Activated naive CD8-positive, alpha-beta T cell treated with anti-CD3 and anti-CD28 coated beads, Interleukin-2, amount 50 U/mL, for 24 hours (primary cell): ENCODE results near the gene PCNX2.

ENCODE experiments used
- ATAC-seq: fragments of 150-1000 bp; cut with Tn5 transposase; one replicate; pipeline ENCODE4 v1.10.0; 2021
- DNase-seq: peaks from one replicate; pipeline ENCODE4 v3.0.0; 2021
- H3K27ac Mint-ChIP-seq: one replicate; pipeline ENCODE4 v1.8.0; 2021; ENCODE audit warnings: mild to moderate bottlenecking, mixed read lengths
- H3K27me3 Mint-ChIP-seq: one replicate; pipeline ENCODE4 v1.8.0; 2021; ENCODE audit warnings: mixed read lengths
- H3K36me3 Mint-ChIP-seq: one replicate; pipeline ENCODE4 v1.8.0; 2021; ENCODE audit warnings: low read depth, mixed read lengths
- H3K4me1 Mint-ChIP-seq: one replicate; pipeline ENCODE4 v1.8.0; 2021; ENCODE audit warnings: mixed read lengths
- H3K4me3 Mint-ChIP-seq: one replicate; pipeline ENCODE4 v1.8.0; 2021; ENCODE audit warnings: mild to moderate bottlenecking, moderate library complexity, mixed read lengths
- H3K9me3 Mint-ChIP-seq: one replicate; pipeline ENCODE4 v1.8.0; 2021; ENCODE audit warnings: mixed read lengths

The PCNX2 gene

GRCh38 chr1:233290396-233291034 is 5.0 kb downstream of the PCNX2 start:
- ATAC-seq (no peak), DNase-seq (no peak)
- Mint-ChIP-seq H3K36me3 (peaks cover 20% of the 10 kb centered on the region), H3K9me3 (no peaks in the 10 kb centered on the region), H3K27ac (no peak overlapping the region), H3K27me3 (no peaks in the 10 kb centered on the region), H3K4me3 (no peak overlapping the region), H3K4me1 (peaks cover 23% of the 10 kb centered on the region)

GRCh38 chr1:233289676-233290075 is 5.8 kb downstream of the PCNX2 start:
- no peaks in the 10 kb centered on the region for H3K27me3 Mint-ChIP-seq
- H3K4me1 Mint-ChIP-seq = peaks cover 21% of the 10 kb centered on the region
- no peak overlapping the region for H3K4me3 Mint-ChIP-seq
- H3K27ac Mint-ChIP-seq = no peak overlapping the region
- ATAC-seq (no peak), DNase-seq (no peak)
- no peaks in the 10 kb centered on the region for H3K9me3 Mint-ChIP-seq
- H3K36me3 Mint-ChIP-seq = peaks cover 20% of the 10 kb centered on the region

- H3K27me3 Mint-ChIP-seq = no peaks in the 10 kb centered on the region
- H3K9me3 Mint-ChIP-seq = no peaks in the 10 kb centered on the region
- peak overlapping the region; percentile 60 for H3K27ac Mint-ChIP-seq
- ATAC-seq (no peak), DNase-seq (no peak)
- peaks cover 11% of the 10 kb centered on the region for H3K36me3 Mint-ChIP-seq
- peak overlapping the region; percentile 28 for H3K4me3 Mint-ChIP-seq
- peaks cover 42% of the 10 kb centered on the region for H3K4me1 Mint-ChIP-seq
These were observed 13.0 kb downstream of the PCNX2 start for GRCh38 chr1:233282582-233282886.

- no peaks in the 10 kb centered on the region for H3K27me3 Mint-ChIP-seq
- no peaks in the 10 kb centered on the region for H3K9me3 Mint-ChIP-seq
- no peak for DNase-seq
- H3K36me3 Mint-ChIP-seq = peaks cover 10% of the 10 kb centered on the region
- H3K27ac Mint-ChIP-seq = peak overlapping the region; percentile 60
- peak overlapping the region; percentile 28 for H3K4me3 Mint-ChIP-seq
- H3K4me1 Mint-ChIP-seq = peaks cover 42% of the 10 kb centered on the region
- peak; percentile 78 for ATAC-seq
These were observed 13.6 kb downstream of the PCNX2 start for GRCh38 chr1:233281711-233282581.

GRCh38 chr1:233279971-233280370 is 15.6 kb downstream of the PCNX2 start:
- DNase-seq (no peak), ATAC-seq (no peak)
- Mint-ChIP-seq H3K36me3 (peaks cover 10% of the 10 kb centered on the region), H3K4me3 (no peak overlapping the region), H3K9me3 (no peaks in the 10 kb centered on the region), H3K27me3 (no peaks in the 10 kb centered on the region), H3K27ac (no peak overlapping the region), H3K4me1 (peaks cover 42% of the 10 kb centered on the region)

GRCh38 chr1:233278631-233279030 is 16.9 kb downstream of the PCNX2 start:
- Mint-ChIP-seq H3K9me3 (no peaks in the 10 kb centered on the region), H3K27me3 (no peaks in the 10 kb centered on the region), H3K27ac (no peak overlapping the region), H3K4me3 (no peak overlapping the region), H3K36me3 (peaks cover 17% of the 10 kb centered on the region), H3K4me1 (peaks cover 29% of the 10 kb centered on the region)
- ATAC-seq (no peak), DNase-seq (no peak)

GRCh38 chr1:233277637-233278606 is 17.6 kb downstream of the PCNX2 start:
- Mint-ChIP-seq H3K36me3 (peaks cover 16% of the 10 kb centered on the region), H3K27ac (no peak overlapping the region), H3K27me3 (no peaks in the 10 kb centered on the region), H3K9me3 (no peaks in the 10 kb centered on the region), H3K4me1 (peaks cover 22% of the 10 kb centered on the region), H3K4me3 (no peak overlapping the region)
- DNase-seq (no peak), ATAC-seq (no peak)

- DNase-seq = no peak
- Mint-ChIP-seq H3K9me3 (no peaks in the 10 kb centered on the region), H3K4me1 (peaks cover 19% of the 10 kb centered on the region)
These were observed 25.9 kb downstream of the PCNX2 start for GRCh38 chr1:233269656-233270055.

GRCh38 chr1:233268389-233269022 is 27.0 kb downstream of the PCNX2 start:
- DNase-seq (no peak), ATAC-seq (no peak)
- H3K36me3 Mint-ChIP-seq = peaks cover 15% of the 10 kb centered on the region
- H3K4me3 Mint-ChIP-seq = no peak overlapping the region
- no peaks in the 10 kb centered on the region for H3K27me3 Mint-ChIP-seq
- H3K4me1 Mint-ChIP-seq = peaks cover 19% of the 10 kb centered on the region
- no peaks in the 10 kb centered on the region for H3K9me3 Mint-ChIP-seq
- H3K27ac Mint-ChIP-seq = no peak overlapping the region

More at GRCh38 chr1:233269656-233270055, 25.9 kb downstream of the PCNX2 start:
- Mint-ChIP-seq H3K27me3 (no peaks in the 10 kb centered on the region), H3K36me3 (peaks cover 19% of the 10 kb centered on the region), H3K4me3 (no peak overlapping the region), H3K27ac (no peak overlapping the region)
- ATAC-seq = peak; percentile 43

GRCh38 chr1:233261695-233262094 is 33.8 kb downstream of the PCNX2 start:
- H3K4me1 Mint-ChIP-seq = peaks cover 9% of the 10 kb centered on the region
- peaks cover 40% of the 10 kb centered on the region for H3K36me3 Mint-ChIP-seq
- DNase-seq = no peak
- no peak overlapping the region for H3K27ac Mint-ChIP-seq
- no peaks in the 10 kb centered on the region for H3K9me3 Mint-ChIP-seq
- no peaks in the 10 kb centered on the region for H3K27me3 Mint-ChIP-seq
- no peak overlapping the region for H3K4me3 Mint-ChIP-seq
- no peak for ATAC-seq

GRCh38 chr1:233261206-233261605 is 34.3 kb downstream of the PCNX2 start:
- peak; percentile 43 for ATAC-seq
- H3K36me3 Mint-ChIP-seq = peaks cover 41% of the 10 kb centered on the region
- H3K27me3 Mint-ChIP-seq = no peaks in the 10 kb centered on the region
- no peak overlapping the region for H3K27ac Mint-ChIP-seq
- H3K4me3 Mint-ChIP-seq = no peak overlapping the region
- peaks cover 8% of the 10 kb centered on the region for H3K4me1 Mint-ChIP-seq
- H3K9me3 Mint-ChIP-seq = no peaks in the 10 kb centered on the region
- no peak for DNase-seq

GRCh38 chr1:233257786-233258185 is 37.7 kb downstream of the PCNX2 start:
- DNase-seq (no peak), ATAC-seq (no peak)
- Mint-ChIP-seq H3K27ac (no peak overlapping the region), H3K36me3 (peaks cover 40% of the 10 kb centered on the region), H3K27me3 (no peaks in the 10 kb centered on the region), H3K4me3 (no peak overlapping the region), H3K9me3 (no peaks in the 10 kb centered on the region), H3K4me1 (peaks cover 7% of the 10 kb centered on the region)

- Mint-ChIP-seq H3K27me3 (no peaks in the 10 kb centered on the region), H3K4me3 (no peak overlapping the region), H3K27ac (no peak overlapping the region), H3K36me3 (peaks cover 39% of the 10 kb centered on the region), H3K4me1 (peaks cover 7% of the 10 kb centered on the region), H3K9me3 (no peaks in the 10 kb centered on the region)
- ATAC-seq (no peak), DNase-seq (no peak)
These were observed 38.7 kb downstream of the PCNX2 start for GRCh38 chr1:233256789-233257188.

- no peak overlapping the region for H3K4me3 Mint-ChIP-seq
- H3K27me3 Mint-ChIP-seq = no peaks in the 10 kb centered on the region
- DNase-seq (no peak), ATAC-seq (no peak)
- no peak overlapping the region for H3K27ac Mint-ChIP-seq
- peaks cover 2% of the 10 kb centered on the region for H3K4me1 Mint-ChIP-seq
- H3K9me3 Mint-ChIP-seq = no peaks in the 10 kb centered on the region
- peaks cover 34% of the 10 kb centered on the region for H3K36me3 Mint-ChIP-seq
These were observed 39.3 kb downstream of the PCNX2 start for GRCh38 chr1:233256191-233256590.
